Measurements from ENCODE around the gene OTOG. TPM values are rescaled to one million over a fixed set of nuclear protein-coding genes. Genes with fewer than 3 reads are reported as not detected.

Gene OTOG
- total RNA-seq, 2 donors from 2014 or later, result not detected

DNA sequence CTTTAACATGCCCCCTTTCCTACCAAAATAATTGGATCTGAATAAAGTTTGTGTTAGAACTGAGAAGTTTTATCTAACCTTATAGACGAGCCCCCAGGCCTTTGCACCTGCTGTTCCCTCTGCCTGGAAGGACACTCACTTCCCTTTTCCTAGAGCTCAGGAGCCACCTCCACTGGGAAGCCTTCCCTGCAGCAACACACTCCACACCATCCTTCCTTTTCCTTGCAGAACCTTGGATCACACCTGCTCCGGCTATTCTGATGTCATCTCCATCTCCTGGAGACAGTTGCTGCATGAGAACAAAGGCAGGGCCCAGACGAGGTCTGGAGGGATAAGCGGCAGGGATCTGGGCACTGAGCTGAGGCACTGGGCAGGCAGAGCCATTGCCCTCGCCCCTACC lies 149.7 kb downstream of the OTOG start:
- TF ChIP-seq, protein P1, sequence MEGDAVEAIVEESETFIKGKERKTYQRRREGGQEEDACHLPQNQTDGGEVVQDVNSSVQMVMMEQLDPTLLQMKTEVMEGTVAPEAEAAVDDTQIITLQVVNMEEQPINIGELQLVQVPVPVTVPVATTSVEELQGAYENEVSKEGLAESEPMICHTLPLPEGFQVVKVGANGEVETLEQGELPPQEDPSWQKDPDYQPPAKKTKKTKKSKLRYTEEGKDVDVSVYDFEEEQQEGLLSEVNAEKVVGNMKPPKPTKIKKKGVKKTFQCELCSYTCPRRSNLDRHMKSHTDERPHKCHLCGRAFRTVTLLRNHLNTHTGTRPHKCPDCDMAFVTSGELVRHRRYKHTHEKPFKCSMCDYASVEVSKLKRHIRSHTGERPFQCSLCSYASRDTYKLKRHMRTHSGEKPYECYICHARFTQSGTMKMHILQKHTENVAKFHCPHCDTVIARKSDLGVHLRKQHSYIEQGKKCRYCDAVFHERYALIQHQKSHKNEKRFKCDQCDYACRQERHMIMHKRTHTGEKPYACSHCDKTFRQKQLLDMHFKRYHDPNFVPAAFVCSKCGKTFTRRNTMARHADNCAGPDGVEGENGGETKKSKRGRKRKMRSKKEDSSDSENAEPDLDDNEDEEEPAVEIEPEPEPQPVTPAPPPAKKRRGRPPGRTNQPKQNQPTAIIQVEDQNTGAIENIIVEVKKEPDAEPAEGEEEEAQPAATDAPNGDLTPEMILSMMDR (IDR thresholded peaks at IDR 0.05), result no peak
- intact Hi-C loops (cut with DNase I), result no loop called here
- DNase-seq, result no peak

More for the DNA sequence above, 149.7 kb downstream of the OTOG start:
- peaks cover 20% of the 10 kb centered on the region for H3K27me3 ChIP-seq
- H3K36me3 ChIP-seq, result no peaks in the 10 kb centered on the region
- H3K9ac ChIP-seq (ENCODE audit: low read depth in 2 of 2, low read length in 2 of 2), result no peak overlapping the region
- H3K27ac ChIP-seq, result no peak overlapping the region
- H3K4me1 ChIP-seq, result no peaks in the 10 kb centered on the region
- H3K9me3 ChIP-seq, result no peaks in the 10 kb centered on the region
- H3K4me3 ChIP-seq, result no peak overlapping the region

Other genes starting within 250 kb of the OTOG start
- 10 to 100 TPM in 1 of 2 donors, 1 to 10 TPM in 1; 9.3 to 11.3 TPM for gene NCR3LG1, start 195.5 kb upstream of the OTOG start, total RNA-seq
- gene KCNJ11, start 158.6 kb upstream of the OTOG start, total RNA-seq, result 1 to 10 TPM; 1.4 to 2.9 TPM
- gene ABCC8, start 70.4 kb upstream of the OTOG start, total RNA-seq, result 1 to 10 TPM; 2.1 to 4.7 TPM
- 100 to 1,000 TPM; 143 to 161 TPM for gene USH1C, start 2.8 kb upstream of the OTOG start, total RNA-seq
- not detected for gene MYOD1, start 172.3 kb downstream of the OTOG start, total RNA-seq
- under 1 TPM; 0.19 to 0.37 TPM for gene KCNC1, start 187.5 kb downstream of the OTOG start, total RNA-seq

Data from colonic mucosa (tissue), 4 donors.